SU-DHL-6 (cell line): ENCODE measurements around the gene POLR2J.

Experiments
- CTCF ChIP-seq: fragments of 200-600 bp; sonication (generic); IDR thresholded peaks from one replicate; pipeline ENCODE4 v1.5.1; 2017; ENCODE audit warnings: antibody characterized with exemption, mild to moderate bottlenecking, low read length, moderate library complexity; ENCODE audit not compliant: insufficient read depth, poor library complexity, severe bottlenecking
- EZH2phosphoT487 ChIP-seq: fragments of 200-600 bp; sonication (generic), shearing (Covaris generic); conservative IDR thresholded peaks from 2 replicates; pipeline ENCODE4 v1.6.1; 2018; ENCODE audit warnings: mild to moderate bottlenecking, antibody characterized with exemption, low read length, moderate library complexity, mixed read lengths

GRCh38 chr7:102424787-102425218 is 53.9 kb downstream of the POLR2J start:
- TF ChIP-seq CTCF, result no peak
- no peak for TF ChIP-seq EZH2phosphoT487
